SK-N-SH treated with all-trans-retinoic acid at 6 μM for 48 hours (cell line): ENCODE data around the gene ITGB7.

Source experiments
- ATAC-seq: fragments of 200-7000 bp; cut with Tn5 transposase; 3 replicates; pipeline ENCODE4 v1.9.1; 2020; ENCODE audit warnings: mild to moderate bottlenecking, moderate library complexity
- ARNTL ChIP-seq: fragments of 450-650 bp; formaldehyde crosslinking; IDR thresholded peaks from 2 replicates; pipeline ENCODE4 v1.5.0; 2020; ENCODE audit warnings: low read depth, mild to moderate bottlenecking, moderate library complexity, borderline replicate concordance
- BACH2 ChIP-seq: fragments of 250-450 bp; sonication (Bioruptor Pico); IDR thresholded peaks from 2 replicates; pipeline ENCODE4 v1.9.0; 2021; ENCODE audit warnings: mild to moderate bottlenecking, borderline replicate concordance
- CREB5 ChIP-seq: fragments of 250-450 bp; sonication (Bioruptor Pico); IDR thresholded peaks from 2 replicates; pipeline ENCODE4 v1.5.1; 2020; ENCODE audit warnings: low read depth, mild to moderate bottlenecking, moderate library complexity
- CSDC2 ChIP-seq: fragments of 250-450 bp; sonication (Bioruptor Pico); IDR thresholded peaks from 2 replicates; pipeline ENCODE4 v1.5.0; 2020; ENCODE audit warnings: mild to moderate bottlenecking, moderate library complexity
- CSRNP3 ChIP-seq: fragments of 250-450 bp; sonication (Bioruptor Pico); IDR thresholded peaks from 2 replicates; pipeline ENCODE4 v1.5.1; 2021; ENCODE audit warnings: mild to moderate bottlenecking, moderate library complexity
- ESRRG ChIP-seq: fragments of 250-450 bp; sonication (Bioruptor Pico); IDR thresholded peaks from 2 replicates; pipeline ENCODE4 v1.6.1; 2021; ENCODE audit warnings: mild to moderate bottlenecking
- GLIS3 ChIP-seq: fragments of 250-450 bp; sonication (Bioruptor Pico); IDR thresholded peaks from 2 replicates; pipeline ENCODE4 v1.5.0; 2020; ENCODE audit warnings: mild to moderate bottlenecking, moderate library complexity
- ISL1 ChIP-seq: fragments of 250-450 bp; sonication (Bioruptor Pico); IDR thresholded peaks from 2 replicates; pipeline ENCODE4 v2.1.2; 2022; ENCODE audit warnings: mild to moderate bottlenecking, moderate library complexity
- OSR1 ChIP-seq: fragments of 250-450 bp; sonication (Bioruptor Pico); IDR thresholded peaks from 2 replicates; pipeline ENCODE4 v1.8.0; 2022; ENCODE audit warnings: moderate library complexity, mild to moderate bottlenecking, inconsistent platforms
- POU6F1 ChIP-seq: fragments of 250-450 bp; sonication (Bioruptor Pico); IDR thresholded peaks from 2 replicates; pipeline ENCODE4 v1.8.0; 2021; ENCODE audit warnings: low read depth, mild to moderate bottlenecking, moderate library complexity, borderline replicate concordance
- PPARA ChIP-seq: fragments of 250-450 bp; sonication (Bioruptor Pico); IDR thresholded peaks from 2 replicates; pipeline ENCODE4 v1.5.0; 2020; ENCODE audit warnings: mild to moderate bottlenecking, borderline replicate concordance
- RARB ChIP-seq: fragments of 250-450 bp; sonication (Bioruptor Pico); IDR thresholded peaks from 2 replicates; pipeline ENCODE4 v1.8.0; 2021; ENCODE audit warnings: mild to moderate bottlenecking, moderate library complexity
- SNAI2 ChIP-seq: fragments of 250-450 bp; sonication (Bioruptor Pico); IDR thresholded peaks from 2 replicates; pipeline ENCODE4 v1.5.0; 2020; ENCODE audit warnings: mild to moderate bottlenecking, moderate library complexity
- TCF4 ChIP-seq: fragments of 250-450 bp; sonication (Bioruptor Pico); IDR thresholded peaks from 2 replicates; pipeline ENCODE4 v1.8.0; 2021; ENCODE audit warnings: mild to moderate bottlenecking, moderate library complexity, borderline replicate concordance
- TOX ChIP-seq: fragments of 250-450 bp; sonication (Bioruptor Pico); IDR thresholded peaks from 2 replicates; pipeline ENCODE4 v1.8.0; 2021; ENCODE audit warnings: mild to moderate bottlenecking, moderate library complexity, borderline replicate concordance
- TSHZ2 ChIP-seq: fragments of 250-450 bp; sonication (Bioruptor Pico); IDR thresholded peaks from 2 replicates; pipeline ENCODE4 v1.5.0; 2020; ENCODE audit warnings: mild to moderate bottlenecking, moderate library complexity
- ZC3H10 ChIP-seq: fragments of 250-450 bp; sonication (Bioruptor Pico); IDR thresholded peaks from 2 replicates; pipeline ENCODE4 v1.5.1; 2021; ENCODE audit warnings: mild to moderate bottlenecking, moderate library complexity
- ZFP3 ChIP-seq: fragments of 250-450 bp; sonication (Bioruptor Pico); IDR thresholded peaks from 2 replicates; pipeline ENCODE4 v1.5.0; 2020; ENCODE audit warnings: mild to moderate bottlenecking, moderate library complexity
- ZFP30 ChIP-seq: fragments of 450-650 bp; formaldehyde crosslinking; IDR thresholded peaks from 2 replicates; pipeline ENCODE4 v1.5.0; 2022; ENCODE audit warnings: mild to moderate bottlenecking, moderate library complexity
- ZNF565 ChIP-seq: fragments of 450-650 bp; formaldehyde crosslinking; conservative IDR thresholded peaks from 2 replicates; pipeline ENCODE4 v1.5.0; 2020; ENCODE audit warnings: low read depth, mild to moderate bottlenecking, moderate library complexity
- ZNF70 ChIP-seq: fragments of 450-650 bp; formaldehyde crosslinking; IDR thresholded peaks from 2 replicates; pipeline ENCODE4 v1.5.0; 2020; ENCODE audit warnings: mild to moderate bottlenecking, moderate library complexity
- ZNF8 ChIP-seq: fragments of 450-650 bp; formaldehyde crosslinking; IDR thresholded peaks from 2 replicates; pipeline ENCODE4 v1.5.0; 2020; ENCODE audit warnings: mild to moderate bottlenecking, moderate library complexity

ITGB7 gene

GRCh38 chr12:53215497-53215896 lies 8.4 kb upstream of the ITGB7 start:
- ATAC-seq: no peak
- TF ChIP-seq ZFP3 (CRISPR knock-in tag) (no peak), TSHZ2 (CRISPR knock-in tag) (no peak), BACH2 (CRISPR knock-in tag) (no peak), TOX (CRISPR knock-in tag) (no peak), ZNF565 (CRISPR knock-in tag) (no peak), ESRRG (no peak), ZNF70 (CRISPR knock-in tag) (no peak), RARB (no peak), PPARA (CRISPR knock-in tag) (no peak), ZFP30 (no peak), ZC3H10 (CRISPR knock-in tag) (no peak), OSR1 (no peak), ZNF8 (no peak), TCF4 (CRISPR knock-in tag) (no peak), GLIS3 (CRISPR knock-in tag) (no peak), CSDC2 (CRISPR knock-in tag) (no peak), ARNTL (CRISPR knock-in tag) (no peak), CREB5 (CRISPR knock-in tag) (no peak)
- TF ChIP-seq, all 23 proteins: peak for 0

GRCh38 chr12:53214687-53215455 lies 7.8 kb upstream of the ITGB7 start:
- TF ChIP-seq ZNF8: no peak
- TF ChIP-seq ARNTL (CRISPR knock-in tag): no peak
- no peak for TF ChIP-seq RARB
- no peak for TF ChIP-seq PPARA (CRISPR knock-in tag)
- no peak for TF ChIP-seq CSRNP3 (CRISPR knock-in tag)
- TF ChIP-seq ISL1 (CRISPR knock-in tag): no peak
- no peak for TF ChIP-seq OSR1
- TF ChIP-seq ZFP30: no peak
- TF ChIP-seq TSHZ2 (CRISPR knock-in tag): no peak
- no peak for TF ChIP-seq ZFP3 (CRISPR knock-in tag)
- TF ChIP-seq ZNF70 (CRISPR knock-in tag): no peak
- TF ChIP-seq CSDC2 (CRISPR knock-in tag): no peak
- no peak for TF ChIP-seq SNAI2 (CRISPR knock-in tag)
- TF ChIP-seq ZC3H10 (CRISPR knock-in tag): no peak
- no peak for ATAC-seq

GRCh38 chr12:53214221-53214620 lies 7.2 kb upstream of the ITGB7 start:
- TF ChIP-seq PPARA (CRISPR knock-in tag) (no peak), ZFP30 (no peak), ISL1 (CRISPR knock-in tag) (no peak), CSRNP3 (CRISPR knock-in tag) (no peak), TOX (CRISPR knock-in tag) (no peak), POU6F1 (CRISPR knock-in tag) (no peak), ESRRG (no peak), CREB5 (CRISPR knock-in tag) (no peak), TCF4 (CRISPR knock-in tag) (no peak), ZFP3 (CRISPR knock-in tag) (no peak), SNAI2 (CRISPR knock-in tag) (no peak)

More at GRCh38 chr12:53214221-53214620, 7.2 kb upstream of the ITGB7 start:
- no peak for ATAC-seq
